ENCODE measurements around the gene JAGN1.

GRCh38 chr3:9859530-9860025 lies 30.8 kb upstream of the JAGN1 start:
- TF ChIP-seq CTCF (IDR thresholded peaks at IDR 0.05) (no peak), POLR2A (IDR thresholded peaks at IDR 0.05) (no peak)
